ENCODE measurements around the gene PMEL.
A peak's percentile ranks its signal among the peaks of the same experiment; 100 is the strongest.

PMEL gene

GRCh38 chr12:55919032-55919431 lies 46.8 kb downstream of the PMEL start:
- DNase-seq, result peak; percentile 18

DNA sequence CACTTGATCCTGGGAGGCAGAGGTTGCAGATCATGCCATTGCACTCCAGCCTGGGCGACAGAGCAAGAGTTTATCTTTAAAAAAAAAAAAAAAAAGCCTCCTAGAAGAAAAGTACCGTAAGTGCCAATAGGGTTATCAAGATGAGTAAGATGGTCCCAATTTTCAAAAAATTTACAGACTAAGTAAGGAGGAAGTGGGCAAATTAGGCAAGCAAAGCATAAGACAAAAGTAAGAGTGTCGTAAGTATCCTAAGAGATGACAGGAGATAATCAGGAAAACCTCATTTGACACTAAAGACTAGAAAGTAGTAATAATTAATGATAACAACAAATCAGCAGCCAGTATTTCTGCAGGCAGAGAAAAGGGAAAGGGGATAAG lies 50.4 kb downstream of the PMEL start:
- DNase-seq, result no peak

- DNase-seq, result no peak
Observed at GRCh38 chr12:55912908-55913307, 52.9 kb downstream of the PMEL start.

- DNase-seq, result no peak
Observed at GRCh38 chr12:55909513-55909884, 56.3 kb downstream of the PMEL start.

DNA sequence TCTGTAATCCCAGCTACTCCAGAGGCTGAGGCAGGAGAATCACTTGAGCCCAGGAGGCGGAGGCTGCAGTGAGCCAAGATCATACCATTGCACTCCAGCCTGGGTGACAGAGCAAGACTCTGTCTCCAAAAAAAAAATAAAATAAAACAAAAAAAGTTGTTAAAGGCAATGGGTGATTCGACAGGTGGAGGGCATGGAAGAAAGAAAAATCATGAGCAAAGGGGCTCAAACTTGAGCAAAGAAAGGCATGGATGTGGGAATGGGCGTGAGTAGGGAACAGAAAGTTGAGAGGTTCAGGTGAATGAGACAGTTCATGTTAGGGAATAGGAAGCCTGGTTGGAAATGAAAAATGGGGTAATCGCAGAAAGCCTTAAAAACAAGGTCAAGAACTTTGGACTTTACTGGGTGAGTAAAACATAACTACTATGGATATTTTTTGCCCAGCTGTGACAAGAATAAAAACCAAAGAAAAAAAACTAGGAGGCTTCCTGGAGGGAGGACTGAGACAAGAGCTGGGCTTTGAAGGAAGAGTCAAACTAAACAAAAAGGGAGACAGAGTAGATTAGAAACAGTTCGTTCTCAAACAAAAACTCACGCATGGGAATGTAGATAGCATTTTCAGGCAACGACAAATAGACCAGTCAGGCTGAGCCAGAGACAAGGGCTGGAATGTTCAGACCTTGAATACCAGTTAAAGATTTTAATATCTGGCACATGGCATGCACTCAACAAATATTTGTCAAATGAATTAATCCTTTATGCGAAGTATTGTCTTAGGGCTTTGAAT lies 56.9 kb downstream of the PMEL start:
- DNase-seq, result no peak

GRCh38 chr12:55906056-55906455 lies 59.8 kb downstream of the PMEL start:
- DNase-seq, result no peak

Measured in T1000 (cell line).